ENCODE measurements around the gene TCEA2. TPM values are rescaled to one million over a fixed set of nuclear protein-coding genes. Genes with fewer than 3 reads are reported as not detected.

Gene TCEA2
- polyA plus RNA-seq, 3 donors = 15.7 to 24.3 (median 16.0) TPM

DNA sequence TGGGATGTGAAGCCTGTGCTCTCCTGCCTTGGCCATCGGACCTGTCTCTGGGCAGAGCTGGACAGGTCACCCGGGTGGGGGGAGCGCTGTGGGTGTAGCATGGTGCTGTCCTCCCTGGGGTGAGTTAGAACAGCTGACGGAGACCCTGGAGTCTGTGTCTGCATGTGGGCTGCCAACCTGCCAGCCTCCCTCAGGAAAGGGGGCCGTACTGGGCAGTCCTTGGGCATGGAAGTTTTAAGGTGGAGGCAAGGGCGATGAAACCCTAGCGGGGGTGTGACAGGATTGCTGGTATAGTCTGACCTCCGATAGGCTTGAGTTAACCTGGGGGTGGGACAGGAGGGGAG lies 16.0 kb upstream of the TCEA2 start:
- no peaks in the 10 kb centered on the region for H3K79me2 ChIP-seq (ENCODE audit: insufficient read depth, low read length)
- H3K9ac ChIP-seq (ENCODE audit: insufficient read depth, low read length, poor library complexity, severe bottlenecking) = no peak overlapping the region
- H4K20me1 ChIP-seq (ENCODE audit: insufficient read depth, low read length) = no peaks in the 10 kb centered on the region
- no peak for DNase-seq
- WGBS (ENCODE audit: insufficient coverage) = 96% methylated on average over 7 of the region's 8 CpGs
- peaks cover 5% of the 10 kb centered on the region for H3K4me1 Mint-ChIP-seq
- peak overlapping the region in 1 of 2 donors; percentile 54 for H3K4me3 Mint-ChIP-seq
- no peak overlapping the region for H3K27ac ChIP-seq (ENCODE audit: low read depth in 1 of 2, low read length in 2 of 2)
- H3K27me3 Mint-ChIP-seq (ENCODE audit: low read depth in 3 of 3) = peaks cover 65 to 82% (median 67%) of the 10 kb centered on the region in 3 donors
- H3K27me3 ChIP-seq (ENCODE audit: control insufficient read depth in 2 of 2, insufficient read depth in 2 of 2, low read length in 2 of 2) = peaks cover 19 to 54% of the 10 kb centered on the region in 2 donors
- no peak overlapping the region for H3K27ac Mint-ChIP-seq
- intact Hi-C loops (cut with micrococcal nuclease) = no loop called here
- H3K9me3 Mint-ChIP-seq = peaks cover 0 to 9% (median 1%) of the 10 kb centered on the region in 7 donors
- no peak overlapping the region for H2AFZ ChIP-seq (ENCODE audit: insufficient read depth, low read depth, low read length, poor library complexity, severe bottlenecking)
- no peaks in the 10 kb centered on the region for H3K36me3 Mint-ChIP-seq
- H3K4me1 ChIP-seq (ENCODE audit: control insufficient read depth in 1 of 2, insufficient read depth in 2 of 2, low read length in 2 of 2) = peaks cover 5 to 11% of the 10 kb centered on the region in 2 donors
- H3K36me3 ChIP-seq (replicated peaks in 1 of 2; ENCODE audit: control insufficient read depth in 1 of 2, insufficient read depth in 2 of 2, low read length in 2 of 2) = no peaks in the 10 kb centered on the region
- no peak overlapping the region for H3K4me2 ChIP-seq (replicated peaks; ENCODE audit: extremely low read depth, low read length, poor library complexity, severe bottlenecking)
- TF ChIP-seq, protein P1, sequence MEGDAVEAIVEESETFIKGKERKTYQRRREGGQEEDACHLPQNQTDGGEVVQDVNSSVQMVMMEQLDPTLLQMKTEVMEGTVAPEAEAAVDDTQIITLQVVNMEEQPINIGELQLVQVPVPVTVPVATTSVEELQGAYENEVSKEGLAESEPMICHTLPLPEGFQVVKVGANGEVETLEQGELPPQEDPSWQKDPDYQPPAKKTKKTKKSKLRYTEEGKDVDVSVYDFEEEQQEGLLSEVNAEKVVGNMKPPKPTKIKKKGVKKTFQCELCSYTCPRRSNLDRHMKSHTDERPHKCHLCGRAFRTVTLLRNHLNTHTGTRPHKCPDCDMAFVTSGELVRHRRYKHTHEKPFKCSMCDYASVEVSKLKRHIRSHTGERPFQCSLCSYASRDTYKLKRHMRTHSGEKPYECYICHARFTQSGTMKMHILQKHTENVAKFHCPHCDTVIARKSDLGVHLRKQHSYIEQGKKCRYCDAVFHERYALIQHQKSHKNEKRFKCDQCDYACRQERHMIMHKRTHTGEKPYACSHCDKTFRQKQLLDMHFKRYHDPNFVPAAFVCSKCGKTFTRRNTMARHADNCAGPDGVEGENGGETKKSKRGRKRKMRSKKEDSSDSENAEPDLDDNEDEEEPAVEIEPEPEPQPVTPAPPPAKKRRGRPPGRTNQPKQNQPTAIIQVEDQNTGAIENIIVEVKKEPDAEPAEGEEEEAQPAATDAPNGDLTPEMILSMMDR (IDR thresholded peaks at IDR 0.05) = no peak
- H3K9me3 ChIP-seq (replicated peaks in 1 of 2; ENCODE audit: control insufficient read depth in 1 of 2, insufficient read depth in 1 of 2, low read length in 2 of 2) = peaks cover 0 to 14% of the 10 kb centered on the region in 2 donors
- no peak overlapping the region for H3K4me3 ChIP-seq (replicated peaks in 1 of 3; ENCODE audit: low read depth in 2 of 3, low read length in 3 of 3)

DNA sequence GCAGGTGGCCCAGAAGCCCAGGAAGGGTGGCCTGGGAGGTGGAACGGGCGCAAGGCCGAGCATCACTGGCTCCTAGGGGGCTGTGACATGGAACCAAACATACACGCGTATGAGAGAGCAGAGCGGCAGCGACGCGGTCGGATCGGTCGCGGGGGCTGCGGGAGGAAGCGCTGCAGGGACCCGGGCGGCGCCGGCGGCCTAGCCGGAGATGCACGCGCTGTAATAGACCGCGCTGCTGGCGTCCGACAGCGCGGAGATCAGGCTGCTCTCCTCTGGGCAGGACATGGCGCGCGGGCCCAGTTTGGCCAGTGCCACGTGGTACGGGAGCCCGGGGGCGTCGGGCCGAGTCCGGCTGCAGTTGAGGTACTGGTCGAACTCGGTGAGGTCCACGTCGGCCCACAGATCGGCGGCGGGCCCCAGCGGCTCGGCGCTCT lies 15.0 kb upstream of the TCEA2 start:
- Mint-ChIP-seq H3K9me3 (peaks cover 0 to 9% (median 1%) of the 10 kb centered on the region in 7 donors), H3K4me3 (peak overlapping the region in 1 of 2 donors; percentile 51), H3K36me3 (no peaks in the 10 kb centered on the region), H3K4me1 (peaks cover 3% of the 10 kb centered on the region), H3K27me3 (ENCODE audit: low read depth in 3 of 3) (peaks cover 61 to 81% (median 69%) of the 10 kb centered on the region in 3 donors), H3K27ac (no peak overlapping the region)
- Histone ChIP-seq H3K4me1 (ENCODE audit: control insufficient read depth in 1 of 2, insufficient read depth in 2 of 2, low read length in 2 of 2) (peaks cover 0 to 7% of the 10 kb centered on the region in 2 donors), H3K9ac (ENCODE audit: insufficient read depth, low read length, poor library complexity, severe bottlenecking) (no peak overlapping the region), H2AFZ (ENCODE audit: insufficient read depth, low read depth, low read length, poor library complexity, severe bottlenecking) (no peak overlapping the region), H3K27me3 (ENCODE audit: control insufficient read depth in 2 of 2, insufficient read depth in 2 of 2, low read length in 2 of 2) (peaks cover 17 to 55% of the 10 kb centered on the region in 2 donors), H3K27ac (ENCODE audit: low read depth in 1 of 2, low read length in 2 of 2) (no peak overlapping the region), H3K4me3 (replicated peaks in 1 of 3; ENCODE audit: low read depth in 2 of 3, low read length in 3 of 3) (no peak overlapping the region), H3K36me3 (replicated peaks in 1 of 2; ENCODE audit: control insufficient read depth in 1 of 2, insufficient read depth in 2 of 2, low read length in 2 of 2) (no peaks in the 10 kb centered on the region), H3K9me3 (replicated peaks in 1 of 2; ENCODE audit: control insufficient read depth in 1 of 2, insufficient read depth in 1 of 2, low read length in 2 of 2) (peaks cover 0 to 14% of the 10 kb centered on the region in 2 donors), H4K20me1 (ENCODE audit: insufficient read depth, low read length) (no peaks in the 10 kb centered on the region), H3K79me2 (ENCODE audit: insufficient read depth, low read length) (no peaks in the 10 kb centered on the region), H3K4me2 (replicated peaks; ENCODE audit: extremely low read depth, low read length, poor library complexity, severe bottlenecking) (no peak overlapping the region)
- 64% methylated on average over 49 of the region's 49 CpGs for WGBS (ENCODE audit: insufficient coverage)
- no peak for DNase-seq
- intact Hi-C loops (cut with micrococcal nuclease) = no loop called here
- TF ChIP-seq, protein P1 (IDR thresholded peaks at IDR 0.05) = no peak

All from CD14-positive monocyte (primary cell).